DOHH2 (cell line): ENCODE measurements around the gene SERPINB2.

Experiments
- H3F3A ChIP-seq: fragments of 200-600 bp; sonication (generic), shearing (Covaris generic); 2 replicates; pipeline ENCODE4 v1.6.0; 2016; ENCODE audit warnings: antibody characterized with exemption, mild to moderate bottlenecking; ENCODE audit not compliant: control insufficient read depth, insufficient read depth
- H3K27ac ChIP-seq: fragments of 200-600 bp; sonication (generic); 2 replicates; pipeline ENCODE4 v1.5.1; 2014; ENCODE audit warnings: low read depth, mild to moderate bottlenecking, low read length, moderate library complexity
- H3K27me3 ChIP-seq: fragments of 200-600 bp; sonication (generic); 2 replicates; pipeline ENCODE4 v1.6.1; 2014; ENCODE audit warnings: mild to moderate bottlenecking, low read length, mixed read lengths; ENCODE audit not compliant: control insufficient read depth
- H3K36me3 ChIP-seq: fragments of 200-600 bp; sonication (generic); 2 replicates; pipeline ENCODE4 v1.6.1; 2014; ENCODE audit warnings: mild to moderate bottlenecking, low read length, moderate library complexity, mixed read lengths; ENCODE audit not compliant: control insufficient read depth
- H3K4me1 ChIP-seq: fragments of 200-600 bp; sonication (generic); 2 replicates; pipeline ENCODE4 v1.6.1; 2014; ENCODE audit warnings: mild to moderate bottlenecking, low read length, mixed read lengths; ENCODE audit not compliant: control insufficient read depth
- H3K4me2 ChIP-seq: fragments of 200-600 bp; sonication (generic); 2 replicates; pipeline ENCODE4 v1.6.0; 2014; ENCODE audit warnings: mild to moderate bottlenecking, low read length, moderate library complexity
- H3K4me3 ChIP-seq: fragments of 200-600 bp; sonication (generic); 2 replicates; pipeline ENCODE4 v1.5.1; 2014; ENCODE audit warnings: mild to moderate bottlenecking, low read length, mixed read lengths
- H3K79me2 ChIP-seq: fragments of 200-600 bp; sonication (generic); 2 replicates; pipeline ENCODE4 v1.6.1; 2014; ENCODE audit warnings: mild to moderate bottlenecking, low read length, mixed read lengths; ENCODE audit not compliant: control insufficient read depth
- H3K9me2 ChIP-seq: fragments of 200-600 bp; sonication (generic); replicated peaks from 2 replicates; pipeline ENCODE4 v1.6.1; 2014; ENCODE audit warnings: mild to moderate bottlenecking, low read length, mixed read lengths; ENCODE audit not compliant: control insufficient read depth
- H3K9me3 ChIP-seq: fragments of 200-600 bp; sonication (generic); 2 replicates; pipeline ENCODE4 v1.6.1; 2014; ENCODE audit warnings: antibody characterized with exemption, low read length, mixed read lengths; ENCODE audit not compliant: control insufficient read depth, insufficient read depth
- H4K20me1 ChIP-seq: fragments of 200-600 bp; sonication (generic); 2 replicates; pipeline ENCODE4 v1.6.0; 2014; ENCODE audit warnings: low read depth, mild to moderate bottlenecking, antibody characterized with exemption, low read length, moderate library complexity; ENCODE audit not compliant: control insufficient read depth, insufficient read depth
- EZH2phosphoT487 ChIP-seq: fragments of 200-600 bp; sonication (generic); IDR thresholded peaks from 2 replicates; pipeline ENCODE4 v1.6.1; 2017; ENCODE audit warnings: borderline replicate concordance, mild to moderate bottlenecking, antibody characterized with exemption, low read length, moderate library complexity, mixed read lengths
- TF ChIP-seq, protein P1 (sequence below): fragments of 200-600 bp; sonication (generic); IDR thresholded peaks from one replicate; pipeline ENCODE4 v1.5.1; 2014; ENCODE audit warnings: antibody characterized with exemption, mild to moderate bottlenecking, low read depth, low read length; ENCODE audit not compliant: poor library complexity, severe bottlenecking

SERPINB2 gene

DNA sequence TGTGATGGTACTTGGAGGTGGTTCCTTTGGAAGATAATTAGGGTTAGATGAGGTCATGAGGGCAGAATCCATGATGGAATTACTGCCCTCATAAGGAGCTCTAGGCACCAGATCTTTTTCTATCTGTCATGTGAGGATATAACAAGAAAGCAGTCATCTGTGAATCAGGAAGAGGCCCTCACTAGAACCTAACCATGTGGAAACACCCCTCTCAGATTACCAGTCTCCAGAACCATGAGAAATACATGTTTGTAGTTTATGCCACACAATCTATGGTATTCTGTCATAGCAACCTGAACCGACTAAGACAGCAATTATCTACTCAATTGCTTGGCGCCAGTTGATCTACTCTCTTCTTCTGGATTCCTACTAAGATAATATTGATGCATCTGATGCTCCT is 17.9 kb downstream of the SERPINB2 start:
- H4K20me1 ChIP-seq: no peaks in the 10 kb centered on the region
- no peaks in the 10 kb centered on the region for H3K9me3 ChIP-seq
- H3K27me3 ChIP-seq: no peaks in the 10 kb centered on the region
- TF ChIP-seq EZH2phosphoT487: no peak
- TF ChIP-seq, protein P1, sequence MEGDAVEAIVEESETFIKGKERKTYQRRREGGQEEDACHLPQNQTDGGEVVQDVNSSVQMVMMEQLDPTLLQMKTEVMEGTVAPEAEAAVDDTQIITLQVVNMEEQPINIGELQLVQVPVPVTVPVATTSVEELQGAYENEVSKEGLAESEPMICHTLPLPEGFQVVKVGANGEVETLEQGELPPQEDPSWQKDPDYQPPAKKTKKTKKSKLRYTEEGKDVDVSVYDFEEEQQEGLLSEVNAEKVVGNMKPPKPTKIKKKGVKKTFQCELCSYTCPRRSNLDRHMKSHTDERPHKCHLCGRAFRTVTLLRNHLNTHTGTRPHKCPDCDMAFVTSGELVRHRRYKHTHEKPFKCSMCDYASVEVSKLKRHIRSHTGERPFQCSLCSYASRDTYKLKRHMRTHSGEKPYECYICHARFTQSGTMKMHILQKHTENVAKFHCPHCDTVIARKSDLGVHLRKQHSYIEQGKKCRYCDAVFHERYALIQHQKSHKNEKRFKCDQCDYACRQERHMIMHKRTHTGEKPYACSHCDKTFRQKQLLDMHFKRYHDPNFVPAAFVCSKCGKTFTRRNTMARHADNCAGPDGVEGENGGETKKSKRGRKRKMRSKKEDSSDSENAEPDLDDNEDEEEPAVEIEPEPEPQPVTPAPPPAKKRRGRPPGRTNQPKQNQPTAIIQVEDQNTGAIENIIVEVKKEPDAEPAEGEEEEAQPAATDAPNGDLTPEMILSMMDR: no peak
- H3K4me3 ChIP-seq: no peak overlapping the region
- no peaks in the 10 kb centered on the region for H3K79me2 ChIP-seq
- no peaks in the 10 kb centered on the region for H3K36me3 ChIP-seq
- no peaks in the 10 kb centered on the region for H3K9me2 ChIP-seq
- H3K27ac ChIP-seq: no peak overlapping the region
- no peaks in the 10 kb centered on the region for H3F3A ChIP-seq
- H3K4me2 ChIP-seq: no peak overlapping the region
- H3K4me1 ChIP-seq: no peaks in the 10 kb centered on the region

DNA sequence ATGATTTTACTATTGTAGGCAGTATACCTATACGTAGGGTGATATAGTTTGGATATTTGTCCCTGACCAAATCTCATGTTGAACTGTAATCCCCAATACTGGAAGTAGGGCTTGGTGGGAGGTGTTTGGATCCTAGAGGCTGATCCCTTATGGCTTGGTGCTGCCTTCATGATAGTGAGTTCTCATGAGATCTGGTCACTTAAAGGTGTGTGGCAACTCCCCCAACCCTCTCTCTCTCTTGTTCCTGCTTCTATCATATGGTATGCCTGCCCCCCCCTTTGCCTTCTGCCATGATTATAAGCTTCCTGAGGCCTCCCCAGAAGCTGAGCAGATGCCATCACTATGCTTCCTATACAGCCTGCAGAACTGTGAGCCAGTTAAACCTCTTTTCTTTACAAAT is 18.6 kb downstream of the SERPINB2 start:
- H3K9me2 ChIP-seq: no peaks in the 10 kb centered on the region
- H3K4me1 ChIP-seq: no peaks in the 10 kb centered on the region
- H3K27ac ChIP-seq: no peak overlapping the region

DNA sequence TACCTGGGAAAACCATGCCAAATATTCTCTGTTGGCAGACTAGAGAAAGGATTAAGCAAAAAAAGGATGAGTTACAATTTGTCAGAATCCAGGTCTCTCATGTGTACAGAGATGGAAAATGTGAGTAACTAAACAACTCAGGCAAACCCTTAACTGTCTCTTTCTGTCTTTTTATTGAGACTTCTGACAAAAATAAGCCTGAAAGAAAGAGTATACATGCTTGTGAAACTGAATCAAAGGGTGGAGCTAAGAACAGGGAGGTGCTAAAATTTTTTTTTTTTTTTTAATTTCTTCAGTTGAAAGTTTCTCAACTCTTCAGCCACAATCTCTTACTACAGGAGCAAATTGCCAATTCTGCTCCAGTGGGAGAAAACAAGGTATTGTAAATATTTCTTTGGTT is 20.2 kb downstream of the SERPINB2 start, which contains the start of gene SERPINB10:
Gene SERPINB10, plus strand, starts transcription at position 295 of the 400 bp plus-strand sequence. CDS start 7,553 bp downstream, outside the sequence.
- Histone ChIP-seq H3K4me2 (no peak within 1 kb of the TSS), H3F3A (no peaks in the 10 kb centered on the region), H3K4me3 (no peak within 1 kb of the TSS), H3K36me3 (no peaks in the 10 kb centered on the region), H3K9me3 (no peaks in the 10 kb centered on the region), H3K4me1 (no peaks in the 10 kb centered on the region), H4K20me1 (no peaks in the 10 kb centered on the region), H3K27ac (no peak within 1 kb of the TSS), H3K9me2 (no peaks in the 10 kb centered on the region), H3K79me2 (no peaks in the 10 kb centered on the region), H3K27me3 (no peaks in the 10 kb centered on the region)
- TF ChIP-seq EZH2phosphoT487: no peak
- TF ChIP-seq, protein P1: no peak

More for the DNA sequence above, 18.6 kb downstream of the SERPINB2 start:
- H4K20me1 ChIP-seq: no peaks in the 10 kb centered on the region
- H3F3A ChIP-seq: no peaks in the 10 kb centered on the region
- no peak overlapping the region for H3K4me3 ChIP-seq
- no peaks in the 10 kb centered on the region for H3K9me3 ChIP-seq
- H3K27me3 ChIP-seq: no peaks in the 10 kb centered on the region
- no peaks in the 10 kb centered on the region for H3K79me2 ChIP-seq
- no peaks in the 10 kb centered on the region for H3K36me3 ChIP-seq
- no peak overlapping the region for H3K4me2 ChIP-seq
- TF ChIP-seq, protein P1: no peak
- TF ChIP-seq EZH2phosphoT487: no peak

DNA sequence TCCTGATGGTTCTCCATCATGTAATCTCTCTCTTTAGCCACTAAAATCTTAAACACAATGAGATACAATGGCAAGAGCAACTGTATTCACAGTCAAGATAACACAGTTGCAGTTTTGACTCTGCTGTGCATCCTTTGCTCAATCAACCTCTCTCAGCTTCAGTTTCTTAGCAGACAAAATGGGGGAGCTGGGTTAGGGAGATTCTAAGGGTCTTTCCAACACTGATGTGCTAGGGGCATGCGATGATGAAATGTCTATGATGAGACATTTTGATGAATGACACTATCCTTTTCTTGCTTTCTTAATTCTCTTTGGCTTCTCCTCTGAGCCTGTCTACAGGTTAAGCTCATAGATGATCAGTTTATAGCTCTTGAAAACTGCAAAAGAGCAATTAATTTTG is 21.4 kb downstream of the SERPINB2 start:
- no peaks in the 10 kb centered on the region for H3K79me2 ChIP-seq
- H3K4me2 ChIP-seq: no peak overlapping the region
- H3F3A ChIP-seq: no peaks in the 10 kb centered on the region
- no peaks in the 10 kb centered on the region for H3K4me1 ChIP-seq
- H3K4me3 ChIP-seq: no peak overlapping the region
- H3K9me3 ChIP-seq: no peaks in the 10 kb centered on the region
- H3K27ac ChIP-seq: no peak overlapping the region
- H3K27me3 ChIP-seq: peaks cover 8% of the 10 kb centered on the region
- H4K20me1 ChIP-seq: no peaks in the 10 kb centered on the region
- H3K36me3 ChIP-seq: no peaks in the 10 kb centered on the region
- no peaks in the 10 kb centered on the region for H3K9me2 ChIP-seq
- TF ChIP-seq, protein P1: no peak
- no peak for TF ChIP-seq EZH2phosphoT487
